Measurements from ENCODE around the gene PAN2.

- TF ChIP-seq CTCF (IDR thresholded peaks at IDR 0.05; ENCODE audit: insufficient read depth, low read depth, low read length): no peak
- no peak for TF ChIP-seq EZH2 (IDR thresholded peaks at IDR 0.05; ENCODE audit: insufficient read depth, low read length)
Measured at GRCh38 chr12:56339158-56339422, 5.3 kb upstream of the PAN2 start.
